Astrocyte (in vitro differentiated cells and primary cell): Measurements from ENCODE around the gene ANKRD40. TPM values are rescaled to one million over a fixed set of nuclear protein-coding genes. Genes with fewer than 3 reads are reported as not detected.

Source experiments
- DNase-seq: peaks from one replicate; pipeline ENCODE4 v3.0.0-alpha.2; 2010; ENCODE audit warnings: low read depth
- FAIRE-seq: peaks from 2 replicates; lab custom pipeline; 2011; peaks lifted over from hg19 to GRCh38; lab: Jason Lieb, UNC
- H2AFZ ChIP-seq: 2 replicates; pipeline ENCODE4 v1.6.0; 2012; ENCODE audit warnings: low read depth, low read length, inconsistent platforms
- H3K27ac ChIP-seq: 2 replicates; pipeline ENCODE4 v1.5.1; 2011; ENCODE audit warnings: low read depth, low read length, inconsistent platforms
- H3K27me3 ChIP-seq: 2 replicates; pipeline ENCODE4 v1.6.0; 2011; ENCODE audit warnings: low read length, inconsistent platforms; ENCODE audit not compliant: insufficient read depth
- H3K36me3 ChIP-seq: 2 replicates; pipeline ENCODE4 v1.5.1; 2011; ENCODE audit warnings: low read length, inconsistent platforms; ENCODE audit not compliant: insufficient read depth
- H3K4me1 ChIP-seq: 2 replicates; pipeline ENCODE4 v1.5.1; 2011; ENCODE audit warnings: low read length, inconsistent platforms; ENCODE audit not compliant: insufficient read depth
- H3K4me2 ChIP-seq: 2 replicates; pipeline ENCODE4 v1.6.0; 2012; ENCODE audit warnings: low read length, inconsistent platforms
- H3K4me3 ChIP-seq: 2 replicates; pipeline ENCODE4 v1.5.1; 2011; ENCODE audit warnings: low read depth, mild to moderate bottlenecking, low read length, inconsistent platforms; ENCODE audit not compliant: insufficient read depth
- H3K79me2 ChIP-seq: 2 replicates; pipeline ENCODE4 v1.6.0; 2012; ENCODE audit warnings: mild to moderate bottlenecking, low read length, inconsistent platforms; ENCODE audit not compliant: insufficient read depth
- H3K9ac ChIP-seq: 2 replicates; pipeline ENCODE4 v1.6.0; 2012; ENCODE audit warnings: mild to moderate bottlenecking, low read length, inconsistent platforms
- H3K9me3 ChIP-seq: 2 replicates; pipeline ENCODE4 v1.5.1; 2012; ENCODE audit warnings: low read depth, mild to moderate bottlenecking, low read length, inconsistent platforms; ENCODE audit not compliant: insufficient read depth
- H4K20me1 ChIP-seq: 2 replicates; pipeline ENCODE4 v1.6.0; 2012; ENCODE audit warnings: low read length, inconsistent platforms; ENCODE audit not compliant: insufficient read depth
- H3K27ac Mint-ChIP-seq: one replicate; pipeline ENCODE4 v1.8.0; 2021; ENCODE audit warnings: mild to moderate bottlenecking, mixed read lengths; ENCODE audit not compliant: unreplicated experiment
- H3K27me3 Mint-ChIP-seq: one replicate; pipeline ENCODE4 v1.8.0; 2021; ENCODE audit warnings: low read depth, mixed read lengths; ENCODE audit not compliant: unreplicated experiment
- H3K36me3 Mint-ChIP-seq: one replicate; pipeline ENCODE4 v1.8.0; 2021; ENCODE audit warnings: low read depth, mixed read lengths; ENCODE audit not compliant: unreplicated experiment
- H3K4me1 Mint-ChIP-seq: one replicate; pipeline ENCODE4 v1.8.0; 2021; ENCODE audit warnings: low read depth, mixed read lengths; ENCODE audit not compliant: unreplicated experiment
- H3K4me3 Mint-ChIP-seq: one replicate; pipeline ENCODE4 v1.8.0; 2021; ENCODE audit warnings: mild to moderate bottlenecking, moderate library complexity, mixed read lengths; ENCODE audit not compliant: unreplicated experiment
- H3K9me3 Mint-ChIP-seq: one replicate; pipeline ENCODE4 v1.8.0; 2021; ENCODE audit warnings: mild to moderate bottlenecking, mixed read lengths; ENCODE audit not compliant: unreplicated experiment
- CTCF ChIP-seq: IDR thresholded peaks from 2 replicates; pipeline ENCODE4 v1.5.1; 2011; ENCODE audit warnings: low read depth, mild to moderate bottlenecking, inconsistent platforms, low read length, moderate library complexity; ENCODE audit not compliant: insufficient read depth
- EZH2 ChIP-seq: IDR thresholded peaks from 2 replicates; pipeline ENCODE4 v1.6.1; 2012; ENCODE audit warnings: mild to moderate bottlenecking, low read length, inconsistent platforms; ENCODE audit not compliant: insufficient read depth
- total RNA-seq: library from RNA; stranded (reverse); gene quantifications from 2 replicates; pipeline ENCODE4 v1.2.1, GENCODE V29; 2021

ANKRD40 gene
- total RNA-seq, 1 donor from 2014 or later, result 38.3 TPM

DNA sequence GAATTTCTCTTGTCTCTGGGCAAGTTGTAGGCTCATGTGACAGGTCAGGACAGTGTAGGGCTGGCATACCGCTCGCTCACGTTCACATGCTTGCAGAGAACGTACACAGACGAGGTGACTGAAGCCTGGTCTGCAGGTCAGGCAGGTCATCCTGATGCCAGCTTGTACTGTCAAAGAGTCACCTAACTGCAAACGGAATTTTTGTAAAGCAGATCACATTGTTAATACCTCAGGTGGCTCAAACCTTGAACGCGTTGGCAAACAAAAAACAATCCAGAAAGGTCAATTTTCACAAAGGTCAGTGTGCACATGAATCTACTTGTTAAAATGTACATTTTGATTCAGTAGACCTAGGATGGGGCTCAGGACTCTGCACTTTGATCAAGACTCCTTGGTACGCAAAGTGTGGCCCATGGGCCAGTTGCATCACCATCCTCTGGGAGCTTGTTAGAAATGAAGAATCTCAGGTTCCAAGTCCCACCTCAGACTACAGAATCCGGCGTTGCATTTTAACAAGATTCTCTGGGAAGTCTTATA lies 28.6 kb downstream of the ANKRD40 start:
- FAIRE-seq, result no peak
- H3K4me1 Mint-ChIP-seq, result peaks cover 4% of the 10 kb centered on the region
- H3K36me3 Mint-ChIP-seq, result no peaks in the 10 kb centered on the region
- Histone ChIP-seq H3K4me2 (no peak overlapping the region), H2AFZ (no peak overlapping the region), H3K79me2 (no peaks in the 10 kb centered on the region), H3K27me3 (no peaks in the 10 kb centered on the region), H3K4me3 (no peak overlapping the region), H3K9ac (no peak overlapping the region), H3K27ac (no peak overlapping the region), H3K9me3 (no peaks in the 10 kb centered on the region), H4K20me1 (no peaks in the 10 kb centered on the region), H3K36me3 (no peaks in the 10 kb centered on the region), H3K4me1 (peaks cover 5% of the 10 kb centered on the region)
- H3K9me3 Mint-ChIP-seq, result no peaks in the 10 kb centered on the region
- no peak overlapping the region for H3K4me3 Mint-ChIP-seq
- no peak overlapping the region for H3K27ac Mint-ChIP-seq
- no peak for DNase-seq
- no peak for TF ChIP-seq CTCF
- peaks cover 48% of the 10 kb centered on the region for H3K27me3 Mint-ChIP-seq

DNA sequence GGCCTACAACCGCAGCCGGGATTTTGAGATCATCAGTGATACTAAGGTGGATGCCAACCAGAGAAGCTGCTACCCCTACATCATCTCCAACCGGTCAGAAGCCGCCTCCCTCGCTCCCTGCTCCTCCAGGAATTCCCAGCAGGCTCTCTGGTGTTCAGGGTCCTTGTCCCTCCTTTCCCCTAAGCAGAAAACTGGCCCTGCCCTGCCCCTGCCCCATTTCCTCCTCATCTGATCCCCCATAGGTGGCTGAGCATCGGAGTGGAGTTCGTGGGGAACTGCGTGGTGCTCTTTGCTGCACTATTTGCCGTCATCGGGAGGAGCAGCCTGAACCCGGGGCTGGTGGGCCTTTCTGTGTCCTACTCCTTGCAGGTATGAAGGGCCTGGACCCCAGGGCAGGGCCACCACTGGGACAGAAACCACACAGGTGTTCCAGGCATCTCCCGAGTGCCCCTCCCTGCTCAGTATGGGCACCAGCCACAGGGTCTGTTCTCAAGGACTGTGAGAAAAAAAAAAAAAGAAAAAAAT lies 29.8 kb downstream of the ANKRD40 start:
- Histone ChIP-seq H3K27me3 (no peaks in the 10 kb centered on the region), H3K4me1 (peaks cover 5% of the 10 kb centered on the region), H3K79me2 (no peaks in the 10 kb centered on the region), H3K36me3 (no peaks in the 10 kb centered on the region), H3K4me3 (no peak overlapping the region), H3K4me2 (no peak overlapping the region), H3K9me3 (no peaks in the 10 kb centered on the region), H3K9ac (no peak overlapping the region), H3K27ac (no peak overlapping the region), H2AFZ (no peak overlapping the region), H4K20me1 (no peaks in the 10 kb centered on the region)
- peaks cover 4% of the 10 kb centered on the region for H3K4me1 Mint-ChIP-seq
- no peak for TF ChIP-seq EZH2
- TF ChIP-seq CTCF, result no peak
- DNase-seq, result no peak
- peaks cover 50% of the 10 kb centered on the region for H3K27me3 Mint-ChIP-seq
- H3K27ac Mint-ChIP-seq, result no peak overlapping the region
- no peak for FAIRE-seq
- H3K4me3 Mint-ChIP-seq, result no peak overlapping the region
- H3K36me3 Mint-ChIP-seq, result no peaks in the 10 kb centered on the region
- no peaks in the 10 kb centered on the region for H3K9me3 Mint-ChIP-seq
